ENCODE measurements around the gene ABTB2.

Gene ABTB2

GRCh38 chr11:34104680-34105078, 253.1 kb downstream of the ABTB2 start:
- Histone ChIP-seq H3K9ac (ENCODE audit: low read depth, low read length) (peak overlapping the region; percentile 70), H3K27ac (ENCODE audit: low read length) (peak overlapping the region; percentile 89), H3K79me2 (ENCODE audit: insufficient read depth, low read length) (peaks cover 43% of the 10 kb centered on the region), H3K4me2 (ENCODE audit: insufficient read depth, low read length) (peak overlapping the region; percentile 78), H3K36me3 (ENCODE audit: insufficient read depth, low read length) (peaks cover 45% of the 10 kb centered on the region), H2AFZ (ENCODE audit: low read depth, low read length) (peak overlapping the region; percentile 89), H4K20me1 (ENCODE audit: insufficient read depth, low read length) (0 out of 2 replicates have a peak, but pooled peaks cover under 1% of the 10 kb centered on the region), H3K4me3 (ENCODE audit: low read depth in 1 of 2, low read length in 2 of 2) (peak overlapping the region; percentile 65 to 90; a peak in 3 of 4 replicates), H3K27me3 (ENCODE audit: insufficient read depth, low read length, poor library complexity) (no peaks in the 10 kb centered on the region), H3K9me3 (ENCODE audit: insufficient read depth, low read length, severe bottlenecking) (no peaks in the 10 kb centered on the region), H3K4me1 (ENCODE audit: insufficient read depth, low read length) (peaks cover 35% of the 10 kb centered on the region)
- no peak for DNase-seq
- no peak for TF ChIP-seq CTCF (IDR thresholded peaks at IDR 0.05; ENCODE audit: borderline replicate concordance, extremely low read depth, low read length, poor library complexity, severe bottlenecking)
- no peak for TF ChIP-seq EZH2 (IDR thresholded peaks at IDR 0.05; ENCODE audit: borderline replicate concordance, low read depth, low read length, severe bottlenecking)
- ATAC-seq (ENCODE audit: insufficient read depth, low read depth): no peak

Data from DND-41 (cell line).